HG03139 (cell line): ENCODE data around the gene KIF16B.
"Not testable (repeated sequence)": the region's sequence is repeated elsewhere in the genome, so short reads cannot be mapped to it uniquely, and the experiment has no call there.

Experiments used
- ATAC-seq: cut with Tn5 transposase; IDR thresholded peaks from one replicate; pipeline ENCODE4 v1.9.1; 2021; ENCODE audit not compliant: unreplicated experiment

KIF16B gene

GRCh38 chr20:16596404-16596803 lies 23.2 kb upstream of the KIF16B start:
- not testable (repeated sequence) for ATAC-seq

GRCh38 chr20:16595376-16595775 lies 22.1 kb upstream of the KIF16B start:
- ATAC-seq: no peak

- ATAC-seq: no peak
Observed at GRCh38 chr20:16590041-16590633, 16.9 kb upstream of the KIF16B start.

GRCh38 chr20:16589623-16590022 lies 16.4 kb upstream of the KIF16B start:
- no peak for ATAC-seq

GRCh38 chr20:16588241-16588640 lies 15.0 kb upstream of the KIF16B start:
- ATAC-seq: no peak

GRCh38 chr20:16587066-16587465 lies 13.8 kb upstream of the KIF16B start:
- ATAC-seq: no peak

GRCh38 chr20:16583474-16583873 lies 10.2 kb upstream of the KIF16B start:
- no peak for ATAC-seq

- ATAC-seq: no peak
Observed at GRCh38 chr20:16581241-16581640, 8.0 kb upstream of the KIF16B start.

- ATAC-seq: no peak
Observed at GRCh38 chr20:16580620-16581019, 7.4 kb upstream of the KIF16B start.

- no peak for ATAC-seq
Observed at GRCh38 chr20:16580147-16580546, 6.9 kb upstream of the KIF16B start.

GRCh38 chr20:16576219-16576618 lies 3.0 kb upstream of the KIF16B start:
- ATAC-seq: no peak

GRCh38 chr20:16575390-16576140 lies 2.3 kb upstream of the KIF16B start:
- ATAC-seq: no peak

- ATAC-seq: peak; percentile 65
Observed at GRCh38 chr20:16574656-16575355, 1.6 kb upstream of the KIF16B start.

GRCh38 chr20:16571333-16571732 lies 1.9 kb downstream of the KIF16B start:
- ATAC-seq: no peak

- ATAC-seq: no peak
Observed at GRCh38 chr20:16569246-16570153, 3.7 kb downstream of the KIF16B start.

- no peak for ATAC-seq
Observed at GRCh38 chr20:16566080-16566479, 7.2 kb downstream of the KIF16B start.

- ATAC-seq: not testable (repeated sequence)
Observed at GRCh38 chr20:16564079-16564478, 9.2 kb downstream of the KIF16B start.

- no peak for ATAC-seq
Observed at GRCh38 chr20:16563066-16563806, 10.0 kb downstream of the KIF16B start.

GRCh38 chr20:16562259-16562658 lies 11.0 kb downstream of the KIF16B start:
- ATAC-seq: no peak

GRCh38 chr20:16560661-16561060 lies 12.6 kb downstream of the KIF16B start:
- ATAC-seq: no peak
